ENCODE results near the gene GPX2. TPM values are rescaled to one million over a fixed set of nuclear protein-coding genes. Genes with fewer than 3 reads are reported as not detected.

Gene GPX2
- total RNA-seq, 6 experiments from 2014 or later: 248 to 1,113 (median 341) TPM

DNA sequence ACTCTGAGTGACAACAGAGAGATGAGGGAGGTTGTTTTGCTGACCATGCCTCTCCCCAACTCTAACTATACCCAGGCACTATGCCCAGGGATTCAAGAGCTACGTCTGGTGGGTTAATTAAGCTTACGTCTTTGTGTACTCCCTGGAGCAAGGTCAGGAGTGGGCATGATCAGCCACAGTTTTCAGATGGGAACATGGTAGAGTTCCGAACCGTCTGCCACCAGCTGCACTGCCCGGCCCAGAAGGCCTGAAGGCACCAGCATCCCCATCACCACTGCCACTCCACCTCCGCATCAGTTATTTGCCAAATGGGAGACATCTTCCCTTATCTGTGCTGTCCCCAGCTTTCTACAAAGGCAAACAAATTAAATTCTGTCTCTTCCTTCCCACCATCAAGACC is 11.1 kb upstream of the GPX2 start:
- no peaks in the 10 kb centered on the region for H3K27me3 ChIP-seq
- peaks cover 0 to 8% (median 0%) of the 10 kb centered on the region in 4 donors for H3K4me1 ChIP-seq
- TF ChIP-seq, protein P1, sequence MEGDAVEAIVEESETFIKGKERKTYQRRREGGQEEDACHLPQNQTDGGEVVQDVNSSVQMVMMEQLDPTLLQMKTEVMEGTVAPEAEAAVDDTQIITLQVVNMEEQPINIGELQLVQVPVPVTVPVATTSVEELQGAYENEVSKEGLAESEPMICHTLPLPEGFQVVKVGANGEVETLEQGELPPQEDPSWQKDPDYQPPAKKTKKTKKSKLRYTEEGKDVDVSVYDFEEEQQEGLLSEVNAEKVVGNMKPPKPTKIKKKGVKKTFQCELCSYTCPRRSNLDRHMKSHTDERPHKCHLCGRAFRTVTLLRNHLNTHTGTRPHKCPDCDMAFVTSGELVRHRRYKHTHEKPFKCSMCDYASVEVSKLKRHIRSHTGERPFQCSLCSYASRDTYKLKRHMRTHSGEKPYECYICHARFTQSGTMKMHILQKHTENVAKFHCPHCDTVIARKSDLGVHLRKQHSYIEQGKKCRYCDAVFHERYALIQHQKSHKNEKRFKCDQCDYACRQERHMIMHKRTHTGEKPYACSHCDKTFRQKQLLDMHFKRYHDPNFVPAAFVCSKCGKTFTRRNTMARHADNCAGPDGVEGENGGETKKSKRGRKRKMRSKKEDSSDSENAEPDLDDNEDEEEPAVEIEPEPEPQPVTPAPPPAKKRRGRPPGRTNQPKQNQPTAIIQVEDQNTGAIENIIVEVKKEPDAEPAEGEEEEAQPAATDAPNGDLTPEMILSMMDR (IDR thresholded peaks at IDR 0.05): no peak
- no peak for TF ChIP-seq POLR2A (IDR thresholded peaks at IDR 0.05)
- intact Hi-C loops (cut with DNase I): no loop called here
- H3K9me3 ChIP-seq: no peaks in the 10 kb centered on the region
- ATAC-seq (no peak), DNase-seq (no peak)
- WGBS (ENCODE audit: insufficient coverage, low coverage, low lambda C conversion rate, missing lambda C conversion rate): no CpG with 5 or more reads among the region's 6 CpGs
- no peaks in the 10 kb centered on the region for H3K36me3 ChIP-seq
- H3K27ac ChIP-seq: no peak overlapping the region
- H3K4me3 ChIP-seq: no peak overlapping the region

DNA sequence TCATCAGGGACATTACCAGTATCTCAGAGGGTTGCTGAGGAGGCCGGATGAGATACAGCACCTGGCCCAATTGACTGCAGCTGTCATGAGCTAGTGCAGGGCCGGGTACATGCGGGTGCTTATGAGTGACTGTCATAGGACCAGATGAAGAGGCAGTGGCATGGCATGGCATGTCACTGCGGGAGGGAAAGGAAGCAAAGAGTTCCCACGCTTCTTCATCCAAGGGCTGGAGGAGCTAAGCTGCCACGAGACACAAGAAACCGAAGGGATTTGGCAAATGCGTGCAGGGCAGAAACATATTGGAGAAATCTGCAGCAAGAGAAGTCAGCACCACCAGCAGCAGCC is 10.7 kb upstream of the GPX2 start:
- Histone ChIP-seq H3K4me1 (peaks cover 0 to 10% (median 0%) of the 10 kb centered on the region in 4 donors), H3K36me3 (no peaks in the 10 kb centered on the region), H3K9me3 (no peaks in the 10 kb centered on the region), H3K4me3 (no peak overlapping the region), H3K27ac (no peak overlapping the region), H3K27me3 (no peaks in the 10 kb centered on the region)
- no peak for ATAC-seq
- DNase-seq: no peak
- WGBS (ENCODE audit: insufficient coverage, low coverage, low lambda C conversion rate, missing lambda C conversion rate): no CpG with 5 or more reads among the region's 8 CpGs
- TF ChIP-seq, protein P1 (IDR thresholded peaks at IDR 0.05): no peak
- TF ChIP-seq POLR2A (IDR thresholded peaks at IDR 0.05): no peak
- intact Hi-C loops (cut with DNase I): no loop called here

DNA sequence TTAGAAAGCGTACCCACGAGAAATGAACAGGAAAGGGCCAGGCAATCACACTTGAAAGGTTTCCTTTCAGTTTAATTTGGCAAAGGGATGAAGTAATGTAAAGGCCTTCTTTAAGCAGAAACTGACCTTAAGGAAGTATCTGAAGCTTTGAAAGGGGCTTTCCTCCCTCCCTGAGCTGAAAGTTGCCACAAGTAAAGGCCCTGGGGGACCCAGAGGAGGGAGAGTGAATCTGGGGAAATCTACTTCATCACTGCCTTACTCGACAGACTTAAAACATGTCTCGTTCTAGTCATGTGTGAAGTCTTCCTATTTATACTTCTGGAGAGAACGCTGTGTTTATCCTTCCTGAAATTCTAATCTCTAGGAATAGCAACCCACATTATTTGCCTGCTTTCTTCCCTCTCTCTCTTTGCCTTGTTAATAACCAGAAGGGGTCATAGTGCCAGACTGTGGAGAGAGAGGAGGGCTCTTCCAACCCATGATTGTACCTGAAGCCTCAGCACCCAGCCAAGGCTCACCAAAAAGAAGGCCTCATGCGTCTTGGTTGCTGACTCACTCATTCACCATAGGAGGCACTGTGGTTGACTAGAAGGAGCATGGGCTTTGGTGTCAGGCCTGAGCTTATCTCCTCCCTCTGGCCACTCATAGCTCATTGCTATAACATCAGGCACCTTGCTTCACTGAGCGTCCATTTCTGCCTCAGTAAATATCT is 10.2 kb upstream of the GPX2 start:
- H3K4me1 ChIP-seq: peaks cover 0 to 15% (median 2%) of the 10 kb centered on the region in 4 donors

DNA sequence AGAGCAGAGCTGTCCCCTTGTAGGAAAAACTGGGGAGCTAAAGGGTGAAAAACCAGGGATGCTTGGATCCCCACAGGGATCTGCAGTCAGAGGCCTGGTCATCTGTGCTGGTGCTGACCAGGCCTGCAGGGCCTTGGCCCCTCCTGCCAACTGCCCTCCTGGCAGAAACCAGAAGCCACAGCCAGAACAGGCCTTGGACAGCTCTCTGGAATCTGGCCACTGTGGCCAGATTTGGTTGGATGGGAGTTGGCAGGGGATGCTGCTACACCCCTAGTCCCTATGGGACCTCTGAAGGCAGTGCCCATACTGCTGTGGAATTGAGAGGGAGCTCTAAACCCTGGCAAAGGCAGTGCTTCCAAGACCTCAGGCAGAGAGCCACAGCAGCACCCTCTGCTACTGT is 9.2 kb upstream of the GPX2 start:
- Histone ChIP-seq H3K9me3 (no peaks in the 10 kb centered on the region), H3K27me3 (no peaks in the 10 kb centered on the region), H3K4me3 (no peak overlapping the region), H3K27ac (no peak overlapping the region), H3K36me3 (no peaks in the 10 kb centered on the region), H3K4me1 (peaks cover 0 to 25% (median 7%) of the 10 kb centered on the region in 4 donors)
- no peak for TF ChIP-seq POLR2A (IDR thresholded peaks at IDR 0.05)
- TF ChIP-seq, protein P1 (IDR thresholded peaks at IDR 0.05): no peak
- no peak for DNase-seq
- no peak for ATAC-seq
- intact Hi-C loops (cut with DNase I): no loop called here

More for the DNA sequence above, 10.2 kb upstream of the GPX2 start:
- Histone ChIP-seq H3K27me3 (no peaks in the 10 kb centered on the region), H3K27ac (no peak overlapping the region), H3K4me3 (no peak overlapping the region), H3K36me3 (no peaks in the 10 kb centered on the region), H3K9me3 (no peaks in the 10 kb centered on the region)
- TF ChIP-seq, protein P1 (IDR thresholded peaks at IDR 0.05): no peak
- no peak for TF ChIP-seq POLR2A (IDR thresholded peaks at IDR 0.05)
- ATAC-seq (no peak), DNase-seq (no peak)
- intact Hi-C loops (cut with DNase I): no loop called here
- WGBS (ENCODE audit: insufficient coverage, low coverage, low lambda C conversion rate, missing lambda C conversion rate): 90% methylated on average over 7 of the region's 7 CpGs

All from right lobe of liver (tissue), 6 donors.